CD14-positive monocyte (primary cell): ENCODE results near the gene NPPA. TPM values are rescaled to one million over a fixed set of nuclear protein-coding genes. Genes with fewer than 3 reads are reported as not detected.

Experiments
- DNase-seq, 3 donors: peaks; one replicate each; pipeline ENCODE4 v3.0.0-alpha.2; 2011 to 2022
- H2AFZ ChIP-seq: 2 replicates; pipeline ENCODE4 v1.6.0; 2012; ENCODE audit warnings: mild to moderate bottlenecking, low read depth, low read length, inconsistent platforms; ENCODE audit not compliant: insufficient read depth, poor library complexity, severe bottlenecking
- H3K27ac ChIP-seq, 2 donors: 1 replicate in 1 of 2; 2 replicates in 1 of 2; pipeline ENCODE4 v1.5.1; 2012 to 2013; ENCODE audit warnings: low read length in 2 of 2, control low read depth in 1 of 2, inconsistent platforms in 1 of 2, low read depth in 1 of 2, mild to moderate bottlenecking in 1 of 2
- H3K27me3 ChIP-seq, 2 donors: one replicate each; pipeline versions ENCODE4 v1.6.0 to v1.6.1; 2011 to 2013; ENCODE audit warnings: low read length in 2 of 2; ENCODE audit not compliant: control insufficient read depth in 2 of 2, insufficient read depth in 2 of 2
- H3K36me3 ChIP-seq, 2 donors: replicated peaks in 1 of 2; 1 replicate in 1 of 2; 2 replicates in 1 of 2; pipeline versions ENCODE4 v1.5.1 to v1.6.1; 2012 to 2013; ENCODE audit warnings: low read length in 2 of 2, control low read depth in 1 of 2, inconsistent platforms in 1 of 2, mild to moderate bottlenecking in 1 of 2; ENCODE audit not compliant: insufficient read depth in 2 of 2, control insufficient read depth in 1 of 2
- H3K4me1 ChIP-seq, 2 donors: 1 replicate in 1 of 2; 2 replicates in 1 of 2; pipeline versions ENCODE4 v1.5.1 to v1.6.1; 2012 to 2013; ENCODE audit warnings: low read length in 2 of 2, control low read depth in 1 of 2, inconsistent platforms in 1 of 2, mild to moderate bottlenecking in 1 of 2, moderate library complexity in 1 of 2; ENCODE audit not compliant: insufficient read depth in 2 of 2, control insufficient read depth in 1 of 2
- H3K4me2 ChIP-seq: replicated peaks from 2 replicates; pipeline ENCODE3; 2012; ENCODE audit warnings: low read length, moderate library complexity, mild to moderate bottlenecking; ENCODE audit not compliant: poor library complexity, severe bottlenecking; ENCODE audit errors: extremely low read depth
- H3K4me3 ChIP-seq, 3 experiments: fragments of 200-600 bp in 1 of 3; sonication (generic) in 1 of 3; replicated peaks in 1 of 3; 1 replicate in 2 of 3; 2 replicates in 1 of 3; pipeline ENCODE4 v1.5.1; 2011 to 2013; ENCODE audit warnings: low read length in 3 of 3, mild to moderate bottlenecking in 3 of 3, control low read depth in 2 of 3, low read depth in 2 of 3, inconsistent platforms in 1 of 3, moderate library complexity in 1 of 3
- H3K79me2 ChIP-seq: 2 replicates; pipeline ENCODE4 v1.6.0; 2012; ENCODE audit warnings: mild to moderate bottlenecking, control low read depth, inconsistent platforms, low read length, moderate library complexity; ENCODE audit not compliant: insufficient read depth
- H3K9ac ChIP-seq: 2 replicates; pipeline ENCODE4 v1.6.0; 2017; ENCODE audit warnings: low read length, mild to moderate bottlenecking; ENCODE audit not compliant: insufficient read depth, poor library complexity, severe bottlenecking
- H3K9me3 ChIP-seq, 2 donors: replicated peaks in 1 of 2; 1 replicate in 1 of 2; 2 replicates in 1 of 2; pipeline versions ENCODE4 v1.5.1 to v1.6.1; 2012 to 2013; ENCODE audit warnings: low read length in 2 of 2, control low read depth in 1 of 2; ENCODE audit not compliant: control insufficient read depth in 1 of 2, insufficient read depth in 1 of 2
- H4K20me1 ChIP-seq: 2 replicates; pipeline ENCODE4 v1.6.0; 2012; ENCODE audit warnings: mild to moderate bottlenecking, low read length, control low read depth, moderate library complexity; ENCODE audit not compliant: insufficient read depth
- H3K27ac Mint-ChIP-seq, 7 donors: one replicate each; pipeline ENCODE4 v1.8.0; 2020; ENCODE audit warnings: mild to moderate bottlenecking in 7 of 7, mixed read lengths in 7 of 7, moderate library complexity in 6 of 7, inconsistent platforms in 2 of 7
- H3K27me3 Mint-ChIP-seq, 3 donors: one replicate each; pipeline ENCODE4 v1.8.0; 2021 to 2022; ENCODE audit warnings: low read depth in 3 of 3, mild to moderate bottlenecking in 3 of 3, mixed read lengths in 3 of 3, moderate library complexity in 3 of 3, inconsistent platforms in 1 of 3
- H3K36me3 Mint-ChIP-seq, 2 donors: one replicate each; pipeline ENCODE4 v1.8.0; 2020; ENCODE audit warnings: mixed read lengths in 2 of 2, inconsistent platforms in 1 of 2, mild to moderate bottlenecking in 1 of 2
- H3K4me1 Mint-ChIP-seq: one replicate; pipeline ENCODE4 v1.8.0; 2020; ENCODE audit warnings: mild to moderate bottlenecking, mixed read lengths
- H3K4me3 Mint-ChIP-seq, 2 donors: one replicate each; pipeline ENCODE4 v1.8.0; 2020; ENCODE audit warnings: mild to moderate bottlenecking in 2 of 2, mixed read lengths in 2 of 2, moderate library complexity in 1 of 2
- H3K9me3 Mint-ChIP-seq, 7 donors: one replicate each; pipeline ENCODE4 v1.8.0; 2020 to 2022; ENCODE audit warnings: mixed read lengths in 7 of 7, mild to moderate bottlenecking in 6 of 7, moderate library complexity in 6 of 7, inconsistent platforms in 2 of 7
- WGBS: methylation state at CpG from one replicate; pipeline ENCODE4 v1.1.5; 2013; ENCODE audit warnings: missing lambda C conversion rate; ENCODE audit not compliant: insufficient coverage; 5-methylcytosine and 5-hydroxymethylcytosine counted together
- intact Hi-C, 2 donors: fragments of 100-400 bp; cut with micrococcal nuclease; formaldehyde crosslinking; loops; one replicate each; pipeline versions ENCODE4 v1.15.0 to v1.15.1; 2023
- polyA plus RNA-seq, 3 donors: library from polyadenylated mRNA; depleted of rRNA in 1 of 3; unstranded in 2 of 3; stranded (reverse) in 1 of 3; fragments of 300-500 nt in 2 of 3; fragments of >200 nt in 1 of 3; fragmentation: Illumina TruSeq in 2 of 3; gene quantifications; 1 replicate in 2 of 3; 2 replicates in 1 of 3; pipeline ENCODE4 v1.2.3, GENCODE V29; 2012 to 2021
- TF ChIP-seq, protein P1 (sequence below): fragments of 200-600 bp; IDR thresholded peaks from one replicate; pipeline ENCODE4 v1.8.0; 2022; ENCODE audit warnings: antibody characterized with exemption, mild to moderate bottlenecking

NPPA gene
- polyA plus RNA-seq, 3 donors = not detected

DNA sequence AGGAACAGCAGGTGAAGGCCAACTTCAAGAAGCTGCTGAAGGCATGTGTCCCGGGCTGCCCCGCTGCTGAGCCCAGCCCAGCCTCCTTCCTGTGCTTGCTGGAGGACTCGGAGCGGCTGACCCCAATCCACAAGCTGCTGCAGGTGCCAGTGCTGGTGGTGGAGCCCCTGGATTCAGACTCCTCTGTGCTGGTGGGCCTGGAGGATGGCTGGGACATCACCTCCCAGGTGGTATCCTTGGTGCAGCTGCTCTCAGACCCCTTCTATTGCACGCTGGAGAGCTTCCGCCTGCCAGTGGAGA is 31.3 kb upstream of the NPPA start:
- H3K4me1 Mint-ChIP-seq = peaks cover 7% of the 10 kb centered on the region
- Histone ChIP-seq H3K27me3 (no peaks in the 10 kb centered on the region), H3K36me3 (no peaks in the 10 kb centered on the region), H2AFZ (no peak overlapping the region), H4K20me1 (no peaks in the 10 kb centered on the region), H3K4me1 (peaks cover 0 to 7% of the 10 kb centered on the region in 2 donors), H3K27ac (no peak overlapping the region), H3K79me2 (no peaks in the 10 kb centered on the region), H3K9ac (no peak overlapping the region), H3K9me3 (no peaks in the 10 kb centered on the region), H3K4me3 (no peak overlapping the region), H3K4me2 (no peak overlapping the region)
- H3K27me3 Mint-ChIP-seq = peaks cover 2 to 5% (median 2%) of the 10 kb centered on the region in 3 donors
- intact Hi-C loops = no loop called here
- TF ChIP-seq, protein P1, sequence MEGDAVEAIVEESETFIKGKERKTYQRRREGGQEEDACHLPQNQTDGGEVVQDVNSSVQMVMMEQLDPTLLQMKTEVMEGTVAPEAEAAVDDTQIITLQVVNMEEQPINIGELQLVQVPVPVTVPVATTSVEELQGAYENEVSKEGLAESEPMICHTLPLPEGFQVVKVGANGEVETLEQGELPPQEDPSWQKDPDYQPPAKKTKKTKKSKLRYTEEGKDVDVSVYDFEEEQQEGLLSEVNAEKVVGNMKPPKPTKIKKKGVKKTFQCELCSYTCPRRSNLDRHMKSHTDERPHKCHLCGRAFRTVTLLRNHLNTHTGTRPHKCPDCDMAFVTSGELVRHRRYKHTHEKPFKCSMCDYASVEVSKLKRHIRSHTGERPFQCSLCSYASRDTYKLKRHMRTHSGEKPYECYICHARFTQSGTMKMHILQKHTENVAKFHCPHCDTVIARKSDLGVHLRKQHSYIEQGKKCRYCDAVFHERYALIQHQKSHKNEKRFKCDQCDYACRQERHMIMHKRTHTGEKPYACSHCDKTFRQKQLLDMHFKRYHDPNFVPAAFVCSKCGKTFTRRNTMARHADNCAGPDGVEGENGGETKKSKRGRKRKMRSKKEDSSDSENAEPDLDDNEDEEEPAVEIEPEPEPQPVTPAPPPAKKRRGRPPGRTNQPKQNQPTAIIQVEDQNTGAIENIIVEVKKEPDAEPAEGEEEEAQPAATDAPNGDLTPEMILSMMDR = no peak
- H3K27ac Mint-ChIP-seq = no peak overlapping the region
- H3K4me3 Mint-ChIP-seq = no peak overlapping the region
- no peaks in the 10 kb centered on the region for H3K36me3 Mint-ChIP-seq
- 90% methylated on average over 6 of the region's 6 CpGs for WGBS
- no peak for DNase-seq
- no peaks in the 10 kb centered on the region for H3K9me3 Mint-ChIP-seq

DNA sequence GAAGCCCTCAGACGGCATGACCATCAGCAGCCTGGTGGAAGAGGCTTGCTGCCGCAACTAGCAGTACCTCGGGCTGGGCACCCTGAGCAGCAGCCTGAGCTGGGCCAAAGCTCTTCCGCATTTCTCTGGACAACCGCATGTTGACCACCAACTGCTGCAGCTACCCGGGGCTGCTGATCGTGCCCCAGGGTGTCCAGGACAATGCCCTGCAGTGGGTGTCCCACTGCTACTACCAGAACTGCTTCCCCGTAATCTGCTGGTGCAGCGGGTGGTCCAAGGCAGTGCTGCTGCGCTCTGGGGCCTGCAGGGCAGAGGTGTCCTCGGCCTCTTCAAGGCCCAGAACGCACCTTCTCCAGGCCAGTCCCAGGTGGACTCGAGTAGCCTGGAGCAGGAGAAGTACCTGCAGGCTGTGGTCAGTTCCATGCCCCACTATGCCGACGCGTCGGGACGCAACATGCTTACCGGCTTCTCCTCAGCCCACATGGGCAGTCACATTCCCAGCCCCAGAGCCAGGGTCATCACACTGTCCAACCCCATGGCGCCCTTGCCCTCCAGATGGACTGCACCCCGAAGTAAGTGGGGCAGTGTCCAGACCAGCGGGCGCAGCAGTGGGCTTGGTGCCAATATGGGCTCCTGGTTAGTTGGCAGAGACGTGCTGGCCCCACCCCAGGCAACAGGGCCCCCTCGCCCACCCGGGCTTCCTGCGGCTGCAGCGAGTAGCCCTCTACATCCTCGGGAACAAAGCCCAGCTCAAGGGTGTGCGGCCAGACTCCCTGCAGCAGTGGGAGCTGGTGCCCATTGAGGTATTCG is 30.7 kb upstream of the NPPA start:
- H3K27me3 Mint-ChIP-seq = peaks cover 2 to 5% (median 2%) of the 10 kb centered on the region in 3 donors
- H3K27me3 ChIP-seq = no peaks in the 10 kb centered on the region
- peak overlapping the region in 1 of 7 donors; percentile 59 for H3K27ac Mint-ChIP-seq

More for the DNA sequence above, 30.7 kb upstream of the NPPA start:
- TF ChIP-seq, protein P1 = no peak
- Histone ChIP-seq H3K9me3 (no peaks in the 10 kb centered on the region), H3K4me2 (no peak overlapping the region), H3K27ac (no peak overlapping the region), H2AFZ (no peak overlapping the region), H4K20me1 (no peaks in the 10 kb centered on the region), H3K4me3 (no peak overlapping the region), H3K4me1 (peaks cover 0 to 7% of the 10 kb centered on the region in 2 donors), H3K9ac (no peak overlapping the region), H3K79me2 (no peaks in the 10 kb centered on the region), H3K36me3 (no peaks in the 10 kb centered on the region)
- peaks cover 6% of the 10 kb centered on the region for H3K4me1 Mint-ChIP-seq
- 94% methylated on average over 31 of the region's 31 CpGs for WGBS
- no peak for DNase-seq
- no peak overlapping the region for H3K4me3 Mint-ChIP-seq
- H3K36me3 Mint-ChIP-seq = no peaks in the 10 kb centered on the region
- intact Hi-C loops = no loop called here
- H3K9me3 Mint-ChIP-seq = no peaks in the 10 kb centered on the region
